ENCODE measurements around the gene CCDC71L.
A peak's percentile ranks its signal among the peaks of the same experiment; 100 is the strongest.

CCDC71L gene

DNA sequence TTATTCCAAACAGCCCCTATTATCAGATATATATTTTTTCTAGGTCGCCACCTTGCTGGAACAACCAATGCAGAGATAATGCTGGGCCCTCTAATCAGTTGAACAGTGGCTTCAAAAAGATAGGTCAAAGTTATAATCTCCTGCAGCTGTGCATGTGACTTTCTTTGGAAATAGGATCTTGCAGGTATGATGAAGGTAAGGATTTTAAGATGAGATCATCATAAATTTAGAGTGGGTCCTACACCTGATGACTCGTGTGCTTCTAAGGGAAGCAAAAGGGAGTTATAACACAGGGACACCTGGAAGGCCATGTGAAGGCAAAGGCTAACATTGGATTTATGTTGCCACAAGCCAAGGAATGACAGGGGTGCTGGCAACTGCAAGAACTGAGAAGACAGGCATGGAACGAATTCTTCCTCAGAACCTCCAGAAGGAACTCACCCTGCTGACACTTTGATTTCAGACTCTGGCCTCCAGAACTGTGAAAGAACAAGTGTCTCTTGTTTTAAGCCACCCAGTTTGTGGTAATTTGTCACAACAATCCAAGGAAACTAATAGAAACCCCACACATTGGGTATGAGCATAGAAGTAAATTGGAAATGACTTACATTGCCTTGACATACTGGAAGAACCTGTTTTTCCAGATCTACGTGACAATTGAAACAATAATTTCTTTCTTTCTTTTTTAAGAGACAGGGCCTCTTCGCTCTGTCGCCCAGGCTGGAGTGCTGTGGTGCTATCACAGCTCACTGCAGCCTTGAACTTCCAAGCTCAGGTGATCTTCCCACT, 34.4 kb downstream of the CCDC71L start:
- FAIRE-seq (no peak), DNase-seq (ENCODE audit: low spot score) (no peak)

DNA sequence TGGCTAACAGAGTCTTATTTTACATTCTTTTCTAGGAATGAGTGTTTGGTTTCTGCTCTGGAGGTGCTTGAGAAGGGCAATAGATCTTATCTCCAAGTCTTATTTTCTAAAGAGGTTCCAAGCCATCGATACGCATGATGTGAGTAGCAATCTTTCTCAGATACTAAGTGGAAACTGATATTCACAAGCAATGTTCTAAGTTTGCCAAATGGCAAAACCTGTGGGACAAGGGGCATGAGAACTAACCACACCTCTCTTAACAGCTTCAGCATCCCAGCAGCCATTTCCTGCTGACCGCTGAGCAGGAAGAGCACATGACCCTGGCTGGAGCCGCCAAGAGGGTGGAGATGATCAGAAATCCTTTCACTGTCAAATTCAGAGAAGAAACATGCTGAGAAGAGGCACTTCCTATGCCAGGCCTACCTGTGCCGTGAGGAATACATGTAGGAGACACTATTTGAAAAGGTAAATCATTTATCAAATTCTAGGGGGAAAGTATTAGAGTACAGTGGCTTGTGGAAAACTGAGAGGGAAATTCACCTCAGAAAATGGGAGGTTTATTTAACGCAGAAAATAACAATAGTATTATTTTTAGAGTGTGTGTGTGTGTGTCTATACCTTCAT, 35.2 kb downstream of the CCDC71L start:
- no peak for DNase-seq (ENCODE audit: low spot score)
- no peak for FAIRE-seq

DNA sequence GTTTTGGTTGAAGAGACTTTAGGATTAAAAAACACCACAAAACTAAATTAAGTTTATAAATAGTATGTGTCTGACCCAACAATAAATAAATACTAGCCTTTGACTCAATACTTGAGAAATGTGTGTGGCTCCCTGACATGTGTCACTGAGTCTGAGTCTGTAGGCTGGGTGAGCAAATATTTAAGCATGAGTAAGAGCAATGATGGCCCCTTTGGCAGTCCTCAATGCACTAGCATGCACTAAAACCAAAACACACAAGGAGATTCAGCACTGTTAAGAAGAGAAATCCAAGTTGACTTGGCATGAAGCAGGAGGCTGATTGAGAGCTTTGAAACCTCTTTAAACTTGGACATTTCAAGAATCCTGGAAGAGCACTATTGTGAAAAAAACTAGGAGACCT, 37.1 kb downstream of the CCDC71L start:
- FAIRE-seq (peak; percentile 9), DNase-seq (ENCODE audit: low spot score) (peak; percentile 61)

DNA sequence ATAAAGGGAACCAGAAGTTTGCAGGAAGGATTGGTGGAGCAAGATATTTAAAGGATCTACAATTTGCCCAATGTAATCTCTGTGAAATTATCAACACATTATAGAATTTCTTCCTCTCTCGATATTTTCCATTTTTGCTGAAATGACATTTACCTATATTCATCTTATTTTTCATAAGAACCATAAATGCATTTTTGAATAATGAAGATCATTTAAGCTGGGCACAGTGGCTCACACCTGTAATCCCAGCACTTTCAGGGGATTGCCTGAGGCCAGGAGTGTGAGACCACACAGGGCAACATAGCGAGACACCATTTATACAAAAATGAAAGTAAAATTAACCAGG, 37.7 kb downstream of the CCDC71L start:
- FAIRE-seq (no peak), DNase-seq (ENCODE audit: low spot score) (no peak)

DNA sequence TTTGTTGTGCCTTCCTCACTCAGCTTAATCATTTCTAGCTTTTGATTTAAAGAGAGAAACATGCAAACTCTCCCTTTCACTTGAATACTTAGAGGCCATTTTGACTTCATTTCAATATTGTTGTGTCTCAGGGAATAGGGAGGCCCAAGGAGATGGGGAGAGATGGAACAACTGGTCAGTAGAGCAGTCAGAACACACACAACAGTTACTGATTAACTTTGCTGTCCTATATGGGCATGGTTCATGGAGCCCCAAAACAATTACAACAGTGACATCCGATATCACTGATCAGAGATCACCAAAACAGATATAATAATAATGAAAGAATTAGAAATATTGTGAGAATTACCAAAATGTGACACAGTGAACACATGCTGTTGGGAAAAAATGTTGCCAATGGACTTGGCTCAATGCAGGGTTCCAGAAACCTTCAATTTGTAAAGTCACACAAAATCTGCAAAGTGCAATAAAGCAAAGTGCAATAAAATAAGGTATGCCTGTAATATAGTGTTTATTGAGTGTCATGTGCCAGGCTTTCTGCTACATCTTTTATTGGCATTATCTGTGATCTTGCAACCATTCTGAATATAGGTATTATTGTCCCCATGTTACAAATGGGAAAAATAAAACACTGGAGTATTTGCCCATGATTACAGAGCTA, 38.2 kb downstream of the CCDC71L start:
- DNase-seq (ENCODE audit: low spot score) (no peak), FAIRE-seq (no peak)

DNA sequence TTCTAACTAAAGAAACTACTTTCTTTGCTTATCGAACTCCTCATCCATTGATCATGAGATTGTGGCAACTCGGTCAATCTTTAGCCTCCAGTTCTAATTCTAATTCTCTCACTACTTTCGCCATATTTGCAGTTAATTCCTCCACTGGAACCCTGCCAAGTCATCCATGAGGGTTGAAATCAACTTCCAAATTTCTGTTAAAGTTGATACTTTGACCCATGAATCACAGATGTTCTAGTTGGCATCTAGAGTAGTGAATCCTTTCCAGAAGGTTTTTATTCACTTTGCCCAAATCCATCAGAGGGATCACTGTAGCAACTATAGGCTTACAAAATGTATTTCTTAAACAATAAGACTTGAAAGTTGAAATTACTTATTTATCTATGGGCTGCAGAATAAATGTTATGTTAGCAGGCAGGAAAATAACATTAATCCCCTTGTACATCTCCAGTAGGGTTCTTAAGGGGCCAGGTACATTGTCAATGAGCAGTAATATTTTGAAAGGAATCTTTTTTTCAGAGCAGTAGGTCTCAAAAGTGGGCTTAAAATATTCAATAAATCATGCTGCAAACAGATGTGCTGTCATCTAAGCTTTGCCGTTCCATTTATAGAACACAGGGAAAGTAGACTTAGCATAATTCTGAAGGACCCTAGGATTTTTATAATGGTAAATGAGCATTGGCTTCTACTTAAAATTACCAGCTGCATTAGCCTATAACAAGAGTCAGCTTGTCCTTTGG, 39.4 kb downstream of the CCDC71L start:
- DNase-seq (ENCODE audit: low spot score) (no peak), FAIRE-seq (no peak)

DNA sequence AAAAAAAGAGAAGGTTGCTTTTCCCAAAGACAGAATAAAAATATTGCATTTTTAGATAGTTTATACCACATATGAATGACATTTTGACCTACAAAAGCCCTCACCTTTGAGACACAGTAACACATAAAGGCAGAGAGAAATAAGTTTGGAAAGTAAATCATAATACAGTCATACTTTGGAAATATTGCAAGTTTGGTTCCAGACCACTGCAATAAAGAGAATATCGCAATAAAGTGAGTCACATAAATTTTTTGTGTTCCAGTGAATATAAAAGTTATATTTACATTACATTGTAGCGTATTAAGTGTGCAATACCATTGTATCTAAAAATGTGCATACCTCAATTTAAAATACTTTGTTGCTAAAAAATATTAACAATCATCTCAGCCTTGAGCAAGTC, 40.3 kb downstream of the CCDC71L start:
- DNase-seq (ENCODE audit: low spot score) (no peak), FAIRE-seq (no peak)

DNA sequence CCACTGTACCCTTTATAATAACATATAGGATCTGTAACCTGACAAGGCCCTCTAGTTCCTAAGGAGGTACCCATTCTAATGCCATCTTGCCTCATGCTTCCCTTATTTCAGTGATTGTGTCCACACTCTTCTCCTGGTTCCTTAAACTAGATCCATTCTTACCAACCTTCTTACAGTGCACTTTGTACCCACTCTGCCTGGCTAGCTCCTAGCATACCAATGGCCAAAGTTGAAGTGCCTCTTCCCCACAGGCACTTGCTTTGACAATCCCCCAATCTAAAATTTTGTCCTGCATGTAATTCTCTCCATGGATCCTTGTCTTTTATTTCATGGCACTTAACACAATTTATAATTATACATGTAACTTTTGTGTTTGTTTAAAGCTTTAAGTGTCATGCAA, 40.9 kb downstream of the CCDC71L start:
- FAIRE-seq (no peak), DNase-seq (ENCODE audit: low spot score) (no peak)

DNA sequence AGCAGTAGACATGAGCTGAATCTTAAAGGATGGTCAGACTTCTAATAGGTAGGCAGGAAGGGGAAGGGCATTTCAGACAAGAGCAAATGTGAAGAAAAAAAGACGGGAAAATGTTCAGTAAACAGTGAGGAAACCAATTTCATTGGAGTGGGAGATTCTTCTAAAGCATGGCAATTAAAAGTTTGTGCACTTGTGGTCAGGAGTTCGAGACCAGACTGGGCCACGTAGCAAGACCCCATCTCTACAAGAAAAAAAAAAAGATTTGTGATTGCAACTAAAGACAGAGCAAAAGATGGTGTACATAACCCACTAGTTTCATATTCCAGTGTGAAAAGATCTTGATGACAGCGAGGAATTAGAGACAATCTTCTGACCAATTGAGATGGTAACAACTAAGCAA, 41.7 kb downstream of the CCDC71L start:
- FAIRE-seq (no peak), DNase-seq (ENCODE audit: low spot score) (no peak)

DNA sequence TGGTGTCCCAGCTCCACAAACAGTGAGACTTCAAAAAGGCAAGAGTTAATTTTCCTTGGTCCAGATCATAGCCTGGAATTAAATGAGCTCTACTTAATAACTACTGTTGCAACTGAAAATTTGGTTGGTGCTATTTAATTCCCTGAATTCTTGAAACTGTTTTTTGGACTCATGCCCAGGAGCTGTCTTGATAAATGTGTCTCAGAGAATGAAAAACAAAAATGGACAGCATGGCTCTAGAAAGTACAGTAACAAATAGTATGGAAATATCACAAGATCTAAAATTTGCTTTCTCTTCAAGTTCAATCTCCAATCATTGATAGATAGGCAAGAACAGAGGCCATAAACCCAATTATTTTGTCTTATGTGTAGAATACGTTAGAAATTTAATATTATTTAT, 42.5 kb downstream of the CCDC71L start:
- no peak for FAIRE-seq

DNA sequence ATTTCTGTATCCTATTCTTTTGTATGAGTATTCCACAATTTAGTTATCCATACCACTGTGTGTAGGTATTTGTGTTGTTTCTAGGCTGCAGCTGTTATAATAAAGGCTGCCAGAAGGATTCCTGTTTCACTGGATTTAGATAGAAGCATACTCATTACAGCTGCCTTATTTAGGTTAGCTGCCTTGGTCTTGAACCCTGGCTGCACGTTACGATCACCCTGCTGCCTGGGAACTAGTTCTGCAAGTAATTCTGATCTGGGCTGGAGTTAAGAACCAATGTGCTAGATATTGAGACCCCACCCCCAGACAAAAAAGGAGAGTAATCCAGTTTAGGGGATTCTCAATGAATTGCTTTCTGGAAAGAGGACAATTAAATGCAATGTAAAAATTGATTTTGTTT, 43.1 kb downstream of the CCDC71L start:
- DNase-seq (ENCODE audit: low spot score) (no peak), FAIRE-seq (no peak)

More for the DNA sequence above, 42.5 kb downstream of the CCDC71L start:
- no peak for DNase-seq (ENCODE audit: low spot score)

DNA sequence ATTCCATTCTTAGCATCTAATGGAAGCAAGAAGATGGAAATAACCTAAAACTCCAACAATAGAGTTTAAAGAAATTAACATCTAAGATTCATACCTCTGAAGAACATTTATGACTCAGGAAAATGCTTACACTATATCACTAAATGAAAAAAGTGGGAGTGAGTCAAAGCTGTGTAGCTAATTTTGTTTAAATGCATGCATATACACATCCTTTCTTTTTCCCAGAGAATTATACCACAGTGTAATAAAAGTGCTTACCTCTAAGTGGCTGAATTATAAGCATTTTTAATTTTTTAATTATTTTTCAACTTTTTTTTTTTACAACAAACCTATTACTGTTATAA, 44.3 kb downstream of the CCDC71L start:
- DNase-seq (ENCODE audit: low spot score) (no peak), FAIRE-seq (no peak)

DNA sequence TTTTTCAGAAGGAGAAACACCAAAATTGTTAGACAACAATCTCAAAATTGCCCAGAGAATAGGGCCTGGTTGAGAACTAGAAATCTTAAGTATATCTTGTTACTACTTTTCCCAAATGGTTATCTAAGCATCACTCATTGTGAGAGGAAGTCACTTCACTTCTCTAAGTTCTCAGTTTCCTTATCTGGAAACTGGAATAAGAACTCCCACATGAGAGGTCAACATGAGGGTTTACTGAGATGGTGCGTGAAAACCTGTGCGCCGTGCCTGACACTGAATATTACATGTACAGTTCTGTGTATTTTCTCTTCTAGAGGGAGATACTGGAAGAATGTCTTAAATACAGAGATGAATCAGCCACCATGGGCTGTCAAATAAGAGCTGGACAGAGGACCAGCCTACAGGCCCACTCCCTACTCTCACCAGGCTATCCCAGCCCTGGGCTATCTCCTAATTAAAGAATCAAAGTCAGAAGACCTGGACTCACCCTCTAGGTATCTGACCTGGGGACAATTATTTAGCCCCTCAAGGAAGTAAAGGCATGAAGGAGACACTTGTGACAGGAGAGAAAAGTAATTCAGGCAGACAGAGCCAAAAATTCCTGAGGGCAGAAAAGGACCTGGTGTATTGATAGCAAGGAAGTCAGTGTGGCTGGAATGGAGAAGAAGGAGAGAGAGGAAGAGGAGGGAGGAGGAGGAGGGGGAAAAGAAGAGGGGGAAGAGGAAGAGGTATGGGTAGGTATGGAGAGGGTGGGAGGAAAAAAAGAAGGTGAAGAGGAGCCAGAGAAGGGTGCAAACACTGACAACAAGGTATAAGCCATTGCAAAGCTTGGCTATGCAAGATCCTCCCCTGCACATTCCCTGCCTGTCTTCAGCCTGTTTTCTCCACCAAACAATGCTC, 44.9 kb downstream of the CCDC71L start:
- DNase-seq (ENCODE audit: low spot score), result no peak
- FAIRE-seq, result no peak

DNA sequence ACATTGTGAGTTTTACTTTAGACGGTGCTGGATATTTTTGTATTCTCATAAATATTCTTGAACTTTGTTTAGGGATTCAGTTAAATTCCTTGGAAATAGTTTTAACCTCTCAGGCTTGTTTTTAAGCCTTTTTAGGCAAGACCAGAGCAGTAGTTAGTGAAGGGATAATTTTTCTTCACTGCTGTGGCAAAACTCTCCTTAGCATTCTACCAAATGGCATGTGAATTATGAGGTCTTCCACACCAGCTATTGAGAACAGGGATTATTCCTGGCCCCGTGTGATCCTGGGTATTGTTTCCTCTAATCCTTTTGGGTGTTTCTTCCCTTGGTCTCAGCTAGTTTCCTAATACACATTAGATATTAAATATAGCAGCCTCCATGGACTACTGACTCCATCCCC, 46.2 kb downstream of the CCDC71L start:
- DNase-seq (ENCODE audit: low spot score), result no peak
- no peak for FAIRE-seq

DNA sequence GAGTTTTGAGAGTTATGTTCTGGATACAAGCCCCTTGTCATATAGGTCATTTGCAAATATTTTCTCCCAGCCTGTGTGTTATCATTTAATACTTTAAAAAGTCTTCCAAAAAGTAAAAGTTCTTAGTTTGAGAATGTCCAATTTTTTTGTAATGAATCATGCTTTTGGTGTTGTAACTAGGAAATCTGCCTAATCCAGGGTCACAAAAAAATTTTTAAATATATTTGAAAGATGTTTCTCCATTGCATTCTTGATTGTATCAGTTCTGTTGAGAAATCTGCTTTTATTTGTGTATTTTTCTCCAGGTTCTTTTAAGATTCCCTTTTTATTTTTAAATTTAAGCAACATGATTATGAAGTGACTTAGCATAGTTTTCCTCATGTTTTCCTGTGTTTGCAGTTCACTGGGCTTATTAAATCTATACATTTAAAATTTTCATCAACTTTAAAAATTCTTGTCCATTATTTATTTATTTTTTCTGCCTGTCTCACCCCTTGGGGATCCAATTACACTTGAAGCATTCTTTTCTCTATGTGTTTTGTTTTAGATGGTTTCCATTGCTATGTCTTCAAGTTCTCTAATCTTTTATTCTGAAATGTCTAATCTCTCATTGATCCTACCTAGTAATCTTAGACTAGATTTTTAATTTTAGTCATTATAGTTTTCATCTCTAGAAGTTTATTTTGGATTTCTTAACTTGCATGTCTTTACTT, 47.0 kb downstream of the CCDC71L start:
- DNase-seq (ENCODE audit: low spot score) (no peak), FAIRE-seq (no peak)

DNA sequence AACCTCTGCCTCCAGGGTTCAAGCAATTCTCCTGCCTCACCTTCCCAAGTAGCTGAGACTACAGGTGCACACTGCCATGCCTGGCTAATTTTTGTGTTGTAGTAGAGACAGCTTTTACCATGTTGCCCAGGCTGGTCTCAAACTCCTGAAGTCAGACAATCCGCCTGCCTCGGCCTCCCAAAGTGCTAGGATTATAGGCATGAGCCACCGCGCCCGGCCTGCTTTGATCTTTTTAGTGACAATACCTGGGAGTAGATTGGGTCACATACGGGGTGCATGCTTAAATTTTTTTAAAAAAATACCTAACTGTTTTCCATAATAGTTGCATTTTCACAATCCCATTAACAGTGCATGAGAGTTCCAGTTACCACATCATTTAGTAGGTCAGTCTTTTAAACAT, 47.7 kb downstream of the CCDC71L start:
- peak; percentile 5 for FAIRE-seq
- no peak for DNase-seq (ENCODE audit: low spot score)

DNA sequence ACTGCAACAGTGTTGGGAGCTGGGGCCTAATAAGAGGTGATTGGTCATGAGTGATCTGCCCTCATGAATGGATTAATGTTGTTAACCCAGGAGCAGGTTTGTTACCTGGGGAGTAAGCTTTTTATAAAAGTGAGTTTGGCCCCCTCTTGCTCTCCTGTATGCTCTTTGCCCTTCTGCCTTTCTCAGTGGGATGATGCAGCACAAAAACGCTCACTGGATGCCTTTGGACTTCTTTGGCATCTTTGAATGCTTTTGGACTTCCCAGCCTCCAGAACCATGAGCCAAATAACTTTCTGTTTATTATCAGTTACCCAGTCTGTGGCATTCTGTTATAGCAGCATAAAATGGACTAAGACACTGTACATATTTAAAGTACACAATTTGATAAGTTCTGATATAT, 48.5 kb downstream of the CCDC71L start:
- DNase-seq (ENCODE audit: low spot score), result no peak
- no peak for FAIRE-seq

DNA sequence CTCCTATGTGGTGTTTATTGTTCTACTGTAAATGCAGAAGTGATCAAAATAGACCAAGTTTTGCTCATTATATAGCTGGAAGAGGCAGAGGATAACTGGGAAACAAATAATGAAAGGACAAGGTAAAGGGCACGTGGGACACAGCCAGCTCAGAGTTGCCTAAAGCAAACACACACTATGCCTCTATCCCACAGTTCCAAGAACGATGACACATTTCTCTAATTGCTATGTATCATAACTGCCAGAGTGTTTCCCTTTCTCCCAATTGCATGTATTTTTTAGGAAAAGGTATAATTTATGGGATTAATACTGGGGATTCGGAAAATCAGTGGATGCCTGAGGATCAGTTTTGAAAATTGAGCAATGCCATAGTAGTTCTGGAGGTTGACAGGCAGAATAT, 49.0 kb downstream of the CCDC71L start:
- FAIRE-seq (no peak), DNase-seq (ENCODE audit: low spot score) (no peak)

DNA sequence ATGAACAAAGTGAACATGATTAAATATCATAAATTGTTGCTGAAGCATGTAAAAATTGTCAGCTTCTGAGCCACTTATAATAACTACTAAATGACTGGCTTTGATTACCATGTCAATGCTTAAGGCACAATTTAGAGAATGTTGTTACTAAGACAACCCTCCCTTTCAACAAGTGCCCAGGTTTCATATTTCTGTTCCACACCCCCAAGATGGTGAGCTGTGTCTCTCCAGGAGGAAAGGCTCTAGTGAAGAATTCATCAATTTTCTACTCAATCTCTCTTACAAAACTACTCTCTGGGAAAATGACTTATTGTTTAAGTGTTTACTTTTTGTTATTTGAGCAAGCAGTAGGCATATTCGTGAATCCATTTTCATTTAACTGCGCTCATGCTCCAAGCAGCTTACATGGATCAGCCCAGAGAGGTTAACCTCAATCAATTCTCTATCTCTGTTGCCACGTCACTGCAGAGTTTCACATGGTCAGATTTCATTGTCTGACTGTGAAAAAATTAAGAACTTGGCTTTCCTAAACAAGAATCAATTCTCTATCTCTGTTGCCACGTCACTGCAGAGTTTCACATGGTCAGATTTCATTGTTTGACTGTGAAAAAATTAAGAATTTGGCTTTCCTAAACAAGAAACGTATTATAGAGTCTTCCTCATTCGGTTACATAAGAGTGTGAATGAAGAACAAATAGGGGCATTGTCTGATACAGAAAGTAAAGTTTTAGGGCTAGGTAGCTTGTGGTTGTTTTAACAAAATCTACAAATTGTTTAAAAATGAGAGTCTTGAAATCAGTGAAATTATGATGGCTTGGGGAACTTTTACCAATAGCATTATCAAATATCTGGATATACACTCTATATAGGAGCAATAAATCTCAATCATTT, 49.7 kb downstream of the CCDC71L start:
- FAIRE-seq, result no peak

DNA sequence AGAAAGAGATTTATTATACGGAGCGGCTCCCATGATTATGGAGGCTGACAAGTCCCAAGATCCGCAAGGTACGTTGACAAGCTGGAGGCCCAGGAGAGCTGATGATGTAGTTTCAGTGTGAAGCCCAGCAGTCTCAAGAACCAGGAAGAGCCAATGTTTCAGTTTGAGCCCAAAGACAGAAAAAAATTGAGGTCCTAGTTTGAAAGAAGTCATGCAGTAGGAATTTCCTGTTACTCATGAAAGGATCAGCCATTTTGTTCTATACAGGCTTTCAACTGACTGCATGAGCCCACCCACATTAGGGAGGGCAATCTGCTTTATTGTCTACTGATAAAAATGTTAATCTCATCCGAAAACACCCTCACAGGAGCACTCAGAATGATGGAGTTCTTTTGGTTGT, 51.5 kb downstream of the CCDC71L start:
- FAIRE-seq (no peak), DNase-seq (ENCODE audit: low spot score) (peak; percentile 42)

More for the DNA sequence above, 49.7 kb downstream of the CCDC71L start:
- no peak for DNase-seq (ENCODE audit: low spot score)
